Brain microvascular endothelial cell (primary cell): ENCODE results near the gene RXRA.

Source experiments
- DNase-seq: peaks from one replicate; pipeline ENCODE4 v3.0.0-alpha.2; 2020
- H3K27ac ChIP-seq: fragments of 250-450 bp; sonication (Bioruptor Pico); 2 replicates; pipeline ENCODE4 v1.5.1; 2020; ENCODE audit warnings: mild to moderate bottlenecking, moderate library complexity
- H3K27me3 ChIP-seq: fragments of 250-450 bp; sonication (Bioruptor Pico); replicated peaks from 2 replicates; pipeline ENCODE4 v1.5.1; 2020; ENCODE audit warnings: mild to moderate bottlenecking
- H3K36me3 ChIP-seq: fragments of 250-450 bp; sonication (Bioruptor Pico); replicated peaks from 2 replicates; pipeline ENCODE4 v1.5.1; 2020; ENCODE audit warnings: mild to moderate bottlenecking
- H3K4me3 ChIP-seq: 2 replicates; pipeline ENCODE4 v1.5.1; 2011; ENCODE audit warnings: low read depth, mild to moderate bottlenecking, control low read depth, low read length, moderate library complexity
- in situ Hi-C: cut with HindIII; loops from 2 replicates; pipeline ENCODE4 v1.10.0; 2017; ENCODE audit warnings: low sequenced_read_pairs, low pct_ligation_motif_present
- TF ChIP-seq, protein P1 (sequence below): IDR thresholded peaks from 2 replicates; pipeline ENCODE4 v1.5.1; 2011; ENCODE audit warnings: low read depth, mild to moderate bottlenecking, moderate library complexity, low read length, control low read depth, inconsistent platforms; ENCODE audit errors: missing control alignments

RXRA gene

GRCh38 chr9:134451700-134452458 lies 125.6 kb downstream of the RXRA start:
- Histone ChIP-seq H3K36me3 (no peaks in the 10 kb centered on the region), H3K27ac (no peak overlapping the region), H3K27me3 (no peaks in the 10 kb centered on the region), H3K4me3 (no peak overlapping the region)
- DNase-seq: no peak
- TF ChIP-seq, protein P1, sequence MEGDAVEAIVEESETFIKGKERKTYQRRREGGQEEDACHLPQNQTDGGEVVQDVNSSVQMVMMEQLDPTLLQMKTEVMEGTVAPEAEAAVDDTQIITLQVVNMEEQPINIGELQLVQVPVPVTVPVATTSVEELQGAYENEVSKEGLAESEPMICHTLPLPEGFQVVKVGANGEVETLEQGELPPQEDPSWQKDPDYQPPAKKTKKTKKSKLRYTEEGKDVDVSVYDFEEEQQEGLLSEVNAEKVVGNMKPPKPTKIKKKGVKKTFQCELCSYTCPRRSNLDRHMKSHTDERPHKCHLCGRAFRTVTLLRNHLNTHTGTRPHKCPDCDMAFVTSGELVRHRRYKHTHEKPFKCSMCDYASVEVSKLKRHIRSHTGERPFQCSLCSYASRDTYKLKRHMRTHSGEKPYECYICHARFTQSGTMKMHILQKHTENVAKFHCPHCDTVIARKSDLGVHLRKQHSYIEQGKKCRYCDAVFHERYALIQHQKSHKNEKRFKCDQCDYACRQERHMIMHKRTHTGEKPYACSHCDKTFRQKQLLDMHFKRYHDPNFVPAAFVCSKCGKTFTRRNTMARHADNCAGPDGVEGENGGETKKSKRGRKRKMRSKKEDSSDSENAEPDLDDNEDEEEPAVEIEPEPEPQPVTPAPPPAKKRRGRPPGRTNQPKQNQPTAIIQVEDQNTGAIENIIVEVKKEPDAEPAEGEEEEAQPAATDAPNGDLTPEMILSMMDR: no peak
- in situ Hi-C loops: loop anchor here (25.0 kb wide), 1 partner anchor 110 kb away; no protein-coding TSS in a partner anchor

DNA sequence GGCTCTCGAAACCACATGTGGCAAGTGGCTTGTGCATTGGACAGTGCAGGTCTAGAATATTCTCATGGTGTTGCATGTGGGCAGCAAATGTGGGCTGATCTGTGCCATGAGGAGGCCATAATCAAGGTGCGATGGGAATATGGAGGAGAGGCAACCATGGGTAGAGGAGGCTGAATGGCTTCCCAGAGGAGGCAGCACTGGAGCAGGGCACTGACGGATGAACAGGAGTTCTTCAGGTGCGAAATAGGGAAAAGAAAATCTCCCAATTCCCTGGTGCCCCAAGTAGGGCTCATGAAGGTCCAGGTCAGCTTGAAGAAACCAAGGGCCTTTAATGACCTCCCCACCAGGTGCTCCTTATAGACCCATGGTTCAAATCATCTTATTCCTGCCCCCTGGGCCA lies 126.5 kb downstream of the RXRA start:
- TF ChIP-seq, protein P1: no peak
- H3K36me3 ChIP-seq: no peaks in the 10 kb centered on the region
- no peak overlapping the region for H3K4me3 ChIP-seq
- DNase-seq: no peak
- H3K27me3 ChIP-seq: no peaks in the 10 kb centered on the region
- H3K27ac ChIP-seq: no peak overlapping the region
- in situ Hi-C loops: loop anchor here (25.0 kb wide), 1 partner anchor 110 kb away; no protein-coding TSS in a partner anchor

- no peaks in the 10 kb centered on the region for H3K36me3 ChIP-seq
- TF ChIP-seq, protein P1: no peak
- in situ Hi-C loops: loop anchor here (25.0 kb wide), 1 partner anchor 108 kb away; no protein-coding TSS in a partner anchor
- no peaks in the 10 kb centered on the region for H3K27me3 ChIP-seq
- DNase-seq: no peak
- no peak overlapping the region for H3K4me3 ChIP-seq
- no peak overlapping the region for H3K27ac ChIP-seq
These were observed 127.7 kb downstream of the RXRA start for GRCh38 chr9:134453776-134454475.

- Histone ChIP-seq H3K4me3 (no peak overlapping the region), H3K27me3 (no peaks in the 10 kb centered on the region), H3K36me3 (no peaks in the 10 kb centered on the region), H3K27ac (no peak overlapping the region)
- TF ChIP-seq, protein P1: no peak
- DNase-seq: no peak
- in situ Hi-C loops: loop anchor here (25.0 kb wide), 1 partner anchor 108 kb away; no protein-coding TSS in a partner anchor
These were observed 128.2 kb downstream of the RXRA start for GRCh38 chr9:134454476-134454857.

DNA sequence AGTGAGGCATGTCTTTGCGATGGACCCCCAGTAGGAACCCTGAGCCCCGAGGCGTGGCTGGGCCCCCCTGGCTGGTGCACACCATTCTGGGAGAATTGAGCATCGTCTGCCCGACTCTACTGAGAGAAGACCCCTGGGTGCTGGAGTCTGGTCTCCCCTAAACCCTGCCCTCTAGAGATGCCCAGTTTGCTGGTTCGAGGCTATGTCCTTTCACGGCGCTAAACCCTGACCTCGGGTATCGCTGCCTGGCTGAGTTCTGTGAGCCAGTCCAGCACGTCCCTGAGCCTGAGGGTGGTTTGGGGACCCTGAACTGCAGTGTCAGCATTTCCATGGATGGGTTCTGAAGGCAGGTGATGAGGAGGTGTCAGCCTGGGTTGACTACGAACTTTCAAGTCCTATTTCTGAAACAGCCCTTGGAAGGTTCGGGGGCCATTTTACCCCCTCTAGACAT lies 128.8 kb downstream of the RXRA start:
- in situ Hi-C loops: loop anchor here (25.0 kb wide), 1 partner anchor 107 kb away; no protein-coding TSS in a partner anchor
- no peak for DNase-seq
- H3K4me3 ChIP-seq: no peak overlapping the region
- no peaks in the 10 kb centered on the region for H3K36me3 ChIP-seq
- H3K27ac ChIP-seq: no peak overlapping the region
- no peaks in the 10 kb centered on the region for H3K27me3 ChIP-seq
- TF ChIP-seq, protein P1: no peak
